Measurements from ENCODE around the gene KRTAP12-2.
"Not testable (repeated sequence)": the region's sequence is repeated elsewhere in the genome, so short reads cannot be mapped to it uniquely, and the experiment has no call there.

KRTAP12-2 gene

DNA sequence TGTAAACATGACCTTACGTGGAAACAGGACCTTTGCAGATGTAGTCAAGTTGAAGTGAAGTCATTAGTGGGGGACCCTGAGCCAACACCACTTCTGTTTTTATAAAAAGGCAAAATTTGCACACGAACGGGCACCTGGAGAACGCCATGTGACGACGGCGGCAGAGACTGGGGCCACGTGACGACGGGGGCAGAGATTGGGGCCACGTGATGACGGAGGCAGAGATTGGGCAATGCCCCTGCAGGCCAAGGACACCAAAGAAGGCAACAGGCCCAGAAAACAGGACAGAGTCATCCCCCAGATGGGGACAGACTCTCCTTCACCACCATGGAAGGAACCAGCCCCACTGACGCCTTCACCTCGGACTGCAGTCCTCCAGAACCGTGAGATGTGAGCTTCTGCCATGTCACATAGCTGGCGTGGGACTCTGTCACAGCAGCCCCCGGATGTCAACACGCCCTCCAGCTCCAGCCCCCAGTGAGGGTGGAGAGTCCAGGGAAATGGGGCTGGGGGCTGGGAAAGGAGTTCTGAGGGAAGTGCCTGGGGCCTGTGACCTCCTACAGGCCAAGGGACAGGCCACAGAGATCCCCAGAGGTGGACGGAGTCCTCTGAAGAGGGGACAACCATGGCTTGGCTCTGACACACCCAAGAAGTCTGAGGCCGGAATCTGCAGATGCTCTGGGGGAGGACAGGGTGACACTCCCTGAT lies 16.3 kb downstream of the KRTAP12-2 start:
- DNase-seq (ENCODE audit: low read depth in 2 of 2) = no peak

DNA sequence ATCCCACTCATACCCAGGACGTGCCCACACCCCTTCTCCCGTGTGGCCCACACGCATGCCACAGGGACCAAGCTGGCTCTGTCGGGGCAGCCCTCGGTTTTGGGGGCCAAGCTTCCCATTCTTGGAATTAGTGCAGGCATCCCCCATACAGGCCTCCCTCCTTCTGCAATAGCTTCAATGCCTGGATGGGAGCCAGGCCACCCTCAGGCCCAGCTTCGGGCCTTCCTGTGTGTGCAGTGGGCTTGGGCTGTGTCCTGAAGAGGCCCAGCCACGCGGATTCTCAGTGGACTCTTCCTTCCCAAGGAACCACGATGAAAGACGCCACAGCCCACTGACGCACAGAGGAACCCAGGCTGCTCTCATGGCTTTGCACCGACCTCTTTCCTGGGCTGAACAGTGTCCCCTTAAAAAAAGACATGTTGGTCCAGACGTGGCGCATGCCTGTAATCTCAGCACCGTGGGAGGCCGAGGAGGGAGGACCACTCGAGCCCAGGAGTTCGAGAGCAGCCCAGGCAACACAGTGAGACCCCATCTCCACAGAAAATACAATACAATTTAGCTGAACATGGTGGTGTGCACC lies 17.1 kb downstream of the KRTAP12-2 start:
- no peak for DNase-seq (ENCODE audit: low read depth in 2 of 2)

- no peak for DNase-seq (ENCODE audit: low read depth in 2 of 2)
Measured at GRCh38 chr21:44648557-44649311, 18.0 kb downstream of the KRTAP12-2 start.

- DNase-seq (ENCODE audit: low read depth in 2 of 2) = no peak
Measured at GRCh38 chr21:44647222-44647552, 19.5 kb downstream of the KRTAP12-2 start.

DNA sequence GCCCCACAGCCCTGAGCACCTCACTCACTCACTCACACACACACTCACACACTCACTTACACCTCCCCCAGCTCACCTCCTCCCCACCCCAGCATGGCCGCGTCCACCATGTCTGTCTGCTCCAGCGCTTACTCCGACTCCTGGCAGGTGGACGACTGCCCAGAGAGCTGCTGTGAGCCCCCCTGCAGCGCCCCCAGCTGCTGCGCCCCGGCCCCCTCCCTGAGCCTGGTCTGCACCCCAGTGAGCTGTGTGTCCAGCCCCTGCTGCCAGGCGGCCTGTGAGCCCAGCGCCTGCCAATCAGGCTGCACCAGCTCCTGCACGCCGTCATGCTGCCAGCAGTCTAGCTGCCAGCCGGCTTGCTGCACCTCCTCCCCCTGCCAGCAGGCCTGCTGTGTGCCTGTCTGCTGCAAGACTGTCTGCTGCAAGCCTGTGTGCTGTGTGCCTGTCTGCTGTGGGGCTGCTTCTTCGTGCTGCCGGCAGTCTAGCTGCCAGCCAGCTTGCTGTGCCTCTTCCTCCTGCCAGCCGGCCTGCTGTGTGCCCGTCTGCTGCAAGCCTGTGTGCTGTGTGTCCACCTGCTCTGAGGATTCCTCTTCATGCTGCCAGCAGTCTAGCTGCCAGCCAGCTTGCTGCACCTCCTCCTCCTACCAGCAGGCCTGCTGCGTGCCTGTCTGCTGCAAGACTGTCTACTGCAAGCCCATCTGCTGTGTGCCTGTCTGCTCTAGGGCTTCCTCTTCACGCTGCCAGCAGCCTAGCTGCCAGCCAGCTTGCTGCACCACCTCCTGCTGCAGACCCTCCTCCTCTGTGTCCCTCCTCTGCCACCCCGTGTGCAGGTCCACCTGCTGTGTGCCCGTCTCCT lies 20.1 kb downstream of the KRTAP12-2 start, which contains the start of gene KRTAP10-11:
TSS of gene KRTAP10-11 (plus strand) at position 49 of the 856 bp plus-strand sequence. CDS start at position 94, 45 bp downstream.
- not testable (repeated sequence) for DNase-seq (ENCODE audit: low read depth in 2 of 2)

DNA sequence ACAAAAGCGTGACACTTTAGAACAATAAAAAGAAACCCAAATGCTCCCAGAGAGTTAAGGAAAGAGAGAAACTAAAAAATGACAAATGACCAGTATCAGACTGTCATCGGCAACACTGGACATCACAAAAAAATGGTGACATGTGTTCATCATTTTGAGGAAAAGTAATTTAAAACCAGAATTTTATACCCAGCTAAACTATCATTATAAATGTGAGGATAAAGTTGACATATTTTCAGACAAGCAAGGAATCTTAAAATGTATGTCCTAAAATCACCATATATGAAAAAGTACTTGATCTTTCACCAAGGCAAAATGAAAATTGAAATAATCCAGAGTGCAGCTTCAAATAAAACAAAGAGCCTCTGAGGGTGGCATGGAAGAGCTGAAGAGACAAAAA lies 21.8 kb downstream of the KRTAP12-2 start:
- DNase-seq (ENCODE audit: low read depth in 2 of 2) = no peak

- no peak for DNase-seq (ENCODE audit: low read depth in 2 of 2)
Measured at GRCh38 chr21:44643741-44644310, 22.9 kb downstream of the KRTAP12-2 start.

GRCh38 chr21:44640761-44641160 lies 26.0 kb downstream of the KRTAP12-2 start:
- DNase-seq (ENCODE audit: low read depth in 2 of 2) = no peak

GRCh38 chr21:44639331-44639655 lies 27.4 kb downstream of the KRTAP12-2 start:
- DNase-seq (ENCODE audit: low read depth in 2 of 2) = no peak

GRCh38 chr21:44638506-44639330 lies 28.0 kb downstream of the KRTAP12-2 start:
- DNase-seq (ENCODE audit: low read depth in 2 of 2) = not testable (repeated sequence)

- DNase-seq (ENCODE audit: low read depth in 2 of 2) = not testable (repeated sequence)
Measured at GRCh38 chr21:44637851-44638348, 28.8 kb downstream of the KRTAP12-2 start.

DNA sequence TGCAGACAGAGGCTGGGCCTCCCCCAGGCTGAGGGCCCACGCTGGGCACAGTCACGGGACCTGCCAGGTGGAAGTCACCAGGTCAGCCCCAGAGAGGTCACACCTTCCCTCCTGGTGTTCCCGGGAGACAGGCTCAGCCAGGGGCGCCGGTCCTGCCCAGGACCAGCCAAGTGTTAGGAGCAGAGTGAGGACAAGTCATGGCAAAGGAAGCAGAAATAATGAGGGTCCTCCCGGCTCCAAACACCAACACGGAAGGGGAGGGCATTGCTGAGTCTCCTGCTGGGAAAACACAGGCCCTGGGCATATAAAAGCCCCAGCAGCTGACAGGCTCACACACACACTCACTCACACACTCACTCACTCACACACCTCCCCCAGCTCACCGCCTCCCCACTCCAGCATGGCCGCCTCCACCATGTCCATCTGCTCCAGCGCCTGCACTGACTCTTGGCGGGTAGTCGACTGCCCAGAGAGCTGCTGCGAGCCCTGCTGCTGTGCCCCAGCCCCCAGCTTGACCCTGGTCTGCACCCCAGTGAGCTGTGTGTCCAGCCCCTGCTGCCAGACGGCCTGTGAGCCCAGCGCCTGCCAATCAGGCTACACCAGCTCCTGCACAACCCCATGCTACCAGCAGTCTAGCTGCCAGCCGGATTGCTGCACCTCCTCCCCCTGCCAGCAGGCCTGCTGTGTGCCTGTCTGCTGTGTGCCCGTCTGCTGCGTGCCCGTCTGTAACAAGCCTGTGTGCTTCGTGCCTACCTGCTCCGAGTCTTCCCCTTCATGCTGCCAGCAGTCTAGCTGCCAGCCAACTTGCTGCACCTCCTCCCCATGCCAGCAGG lies 29.5 kb downstream of the KRTAP12-2 start, which contains the start of gene KRTAP10-10:
TSS of gene KRTAP10-10 (plus strand) at position 339 of the 833 bp plus-strand sequence. CDS start at position 401, 62 bp downstream.
- no peak for DNase-seq (ENCODE audit: low read depth in 2 of 2)

DNA sequence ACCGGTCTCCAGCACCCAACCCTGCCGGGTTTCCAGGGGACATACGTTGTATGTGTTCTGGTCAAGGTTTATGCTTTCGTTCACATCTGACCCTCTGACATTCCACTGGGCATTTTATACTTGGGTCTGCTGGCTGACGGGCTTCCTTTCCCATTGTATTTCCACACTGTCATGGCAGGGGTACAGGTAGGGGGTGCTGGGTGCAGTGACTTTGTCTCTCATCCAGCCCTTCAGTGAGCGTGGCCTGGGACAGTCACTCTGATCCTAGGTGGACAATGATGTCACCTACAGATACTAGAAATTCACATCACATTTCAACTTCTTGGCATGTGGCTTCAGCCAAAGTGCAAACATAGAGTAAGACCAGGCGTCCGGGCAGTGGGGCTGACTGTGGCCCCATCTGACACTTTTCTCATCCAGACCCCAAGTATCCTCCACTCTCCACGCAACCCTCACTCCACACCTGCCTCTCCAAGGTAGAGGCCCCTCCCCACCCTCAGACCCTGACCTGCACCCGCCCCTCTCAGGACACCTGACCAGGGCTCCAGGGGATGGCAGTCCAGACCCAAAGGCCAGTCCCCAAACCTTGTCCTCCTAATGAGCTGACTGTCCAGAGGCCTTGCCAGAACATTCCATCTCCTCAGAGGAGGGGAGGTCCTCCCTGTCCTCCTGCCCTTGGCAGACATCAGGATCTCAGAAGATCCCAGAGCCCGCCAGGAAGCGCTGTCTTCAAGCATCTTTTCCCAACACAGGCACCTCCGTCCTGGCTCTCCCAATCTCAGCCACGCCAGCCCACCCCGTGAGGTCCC lies 30.3 kb downstream of the KRTAP12-2 start:
- DNase-seq (ENCODE audit: low read depth in 2 of 2) = no peak

DNA sequence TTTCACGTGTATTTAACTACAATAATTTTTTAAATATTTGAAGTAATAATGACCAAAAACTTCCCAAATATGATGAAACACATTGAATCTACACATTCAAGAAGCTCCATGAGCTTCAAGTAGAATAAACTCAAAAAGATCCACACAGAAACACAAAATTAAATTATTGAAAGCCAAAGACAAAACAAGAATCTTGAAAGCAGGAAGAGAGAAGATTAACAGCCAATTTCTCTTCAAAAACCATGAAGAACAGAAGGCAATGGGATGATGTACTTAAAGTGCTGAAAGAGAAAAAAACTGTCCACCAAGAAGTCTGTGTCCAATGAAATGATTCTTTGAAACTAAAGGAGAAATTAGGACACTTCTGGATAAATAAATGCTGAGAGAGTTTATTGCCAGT lies 34.7 kb downstream of the KRTAP12-2 start:
- DNase-seq (ENCODE audit: low read depth in 2 of 2) = no peak

GRCh38 chr21:44630440-44630839 lies 36.3 kb downstream of the KRTAP12-2 start:
- no peak for DNase-seq (ENCODE audit: low read depth in 2 of 2)

GRCh38 chr21:44628707-44629391 lies 37.9 kb downstream of the KRTAP12-2 start:
- DNase-seq (ENCODE audit: low read depth in 2 of 2) = no peak

DNA sequence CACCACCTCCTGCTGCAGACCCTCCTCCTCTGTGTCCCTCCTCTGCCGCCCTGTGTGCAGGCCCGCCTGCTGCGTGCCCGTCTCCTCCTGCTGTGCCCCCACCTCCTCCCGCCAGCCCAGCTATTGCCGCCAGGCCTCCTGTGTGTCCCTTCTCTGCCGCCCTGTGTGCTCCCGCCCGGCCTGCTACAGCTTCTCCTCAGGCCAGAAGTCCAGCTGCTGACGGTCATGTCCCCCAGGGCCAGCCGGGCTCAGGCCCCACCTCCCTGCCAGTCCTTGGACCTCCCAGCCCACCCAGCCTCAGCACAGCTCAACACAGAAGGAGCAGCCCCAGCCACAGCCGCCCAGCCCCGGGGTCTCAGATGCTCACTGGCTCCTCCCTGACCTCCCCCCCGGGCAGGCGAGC lies 38.9 kb downstream of the KRTAP12-2 start:
- not testable (repeated sequence) for DNase-seq (ENCODE audit: low read depth in 2 of 2)
